CD4-positive, alpha-beta memory T cell (primary cell): ENCODE data around the gene SERTAD3. TPM values are rescaled to one million over a fixed set of nuclear protein-coding genes. Genes with fewer than 3 reads are reported as not detected.
"Not testable (repeated sequence)": the region's sequence is repeated elsewhere in the genome, so short reads cannot be mapped to it uniquely, and the experiment has no call there.

ENCODE experiments used
- CTCF ChIA-PET: fragments of 350-600 bp; sonication (Branson Sonifier 250); formaldehyde crosslinking; loops from one replicate; lab custom pipeline; 2021; ENCODE audit warnings: inconsistent platforms; ENCODE audit not compliant: partially characterized antibody; lab: Charles Lee
- POLR2A ChIA-PET: fragments of 350-600 bp; sonication (Branson Sonifier 250); formaldehyde crosslinking; loops from one replicate; lab custom pipeline; 2021; ENCODE audit not compliant: partially characterized antibody; lab: Charles Lee
- DNase-seq, 5 donors: peaks; one replicate each; pipeline versions ENCODE4 v3.0.0 to v3.0.0-alpha.2; 2020 to 2022; ENCODE audit warnings: mixed read lengths in 1 of 5
- H3K27ac ChIP-seq: one replicate; pipeline ENCODE4 v1.7.0; 2013; ENCODE audit warnings: low read depth, low read length
- H3K27me3 ChIP-seq: 2 replicates; pipeline ENCODE4 v1.7.0; 2013; ENCODE audit warnings: mild to moderate bottlenecking, low read length, moderate library complexity; ENCODE audit not compliant: insufficient read depth
- H3K36me3 ChIP-seq: 2 replicates; pipeline ENCODE4 v1.7.0; 2013; ENCODE audit warnings: mild to moderate bottlenecking, low read length, moderate library complexity; ENCODE audit not compliant: insufficient read depth
- H3K4me1 ChIP-seq: 2 replicates; pipeline ENCODE4 v1.7.0; 2013; ENCODE audit warnings: mild to moderate bottlenecking, low read length, moderate library complexity; ENCODE audit not compliant: insufficient read depth
- H3K4me3 ChIP-seq, 2 donors: one replicate each; pipeline ENCODE4 v1.7.0; 2013; ENCODE audit warnings: low read length in 2 of 2, mild to moderate bottlenecking in 1 of 2
- H3K9me3 ChIP-seq, 2 donors: one replicate each; pipeline ENCODE4 v1.7.0; 2013; ENCODE audit warnings: low read length in 2 of 2, control low read depth in 1 of 2; ENCODE audit not compliant: control insufficient read depth in 1 of 2
- H3K27ac Mint-ChIP-seq, 7 donors: one replicate each; pipeline ENCODE4 v1.8.0; 2020 to 2021; ENCODE audit warnings: mixed read lengths in 7 of 7, mild to moderate bottlenecking in 6 of 7, inconsistent platforms in 3 of 7, moderate library complexity in 3 of 7
- H3K27me3 Mint-ChIP-seq, 2 donors: one replicate each; pipeline ENCODE4 v1.8.0; 2020 to 2021; ENCODE audit warnings: mixed read lengths in 2 of 2
- H3K36me3 Mint-ChIP-seq, 2 donors: one replicate each; pipeline ENCODE4 v1.8.0; 2020 to 2021; ENCODE audit warnings: mixed read lengths in 2 of 2, inconsistent platforms in 1 of 2, mild to moderate bottlenecking in 1 of 2
- H3K4me1 Mint-ChIP-seq, 4 donors: one replicate each; pipeline ENCODE4 v1.8.0; 2020 to 2021; ENCODE audit warnings: mixed read lengths in 4 of 4, mild to moderate bottlenecking in 1 of 4
- H3K4me3 Mint-ChIP-seq, 8 donors: one replicate each; pipeline ENCODE4 v1.8.0; 2020 to 2021; ENCODE audit warnings: mixed read lengths in 8 of 8, mild to moderate bottlenecking in 7 of 8, moderate library complexity in 6 of 8, inconsistent platforms in 3 of 8
- H3K9me3 Mint-ChIP-seq, 8 donors: one replicate each; pipeline ENCODE4 v1.8.0; 2020 to 2021; ENCODE audit warnings: mixed read lengths in 8 of 8, mild to moderate bottlenecking in 5 of 8, inconsistent platforms in 3 of 8, moderate library complexity in 1 of 8
- intact Hi-C: fragments of 100-400 bp; cut with micrococcal nuclease; formaldehyde crosslinking; loops from one replicate; pipeline ENCODE4 v1.15.1; 2023
- polyA plus RNA-seq, 2 donors: library from polyadenylated mRNA; unstranded; fragments of 300-500 nt; fragmentation: Illumina TruSeq; gene quantifications; one replicate each; pipeline ENCODE4 v1.2.3, GENCODE V29; 2021
- total RNA-seq, 2 experiments: library from RNA; stranded (reverse); gene quantifications; one replicate each; pipeline ENCODE4 v1.2.3, GENCODE V29; 2021

SERTAD3 gene
- total and polyA plus RNA-seq, 4 experiments from 2014 or later, result 9.4 to 19.4 (median 14.6) TPM

DNA sequence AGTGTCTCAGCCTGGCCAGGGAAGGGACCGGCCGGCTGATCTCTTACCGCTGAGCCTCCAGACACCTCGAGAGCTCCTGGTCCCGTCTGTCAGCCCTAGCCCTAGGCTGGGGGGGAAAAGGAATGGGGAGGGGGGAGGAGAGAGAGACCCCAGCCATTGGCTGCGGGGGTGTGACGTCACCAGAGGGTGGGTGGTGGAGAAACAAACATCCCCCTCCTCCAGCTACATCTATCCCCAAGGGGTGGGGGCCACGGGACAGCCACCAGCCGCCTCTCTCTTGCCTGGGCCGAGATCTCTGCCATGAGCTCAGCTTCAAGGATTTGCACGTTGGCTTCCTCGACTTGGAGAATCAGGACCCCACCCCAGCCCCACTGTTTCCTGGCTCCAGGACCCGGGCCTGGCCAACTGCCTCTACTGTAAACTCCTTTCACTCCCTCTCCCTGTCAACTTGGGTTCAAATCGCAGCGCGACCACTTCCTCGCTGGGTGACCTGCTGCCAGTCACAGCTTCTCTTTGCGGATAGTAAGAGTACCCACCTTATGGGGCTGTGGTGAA is 30.8 kb downstream of the SERTAD3 start, which contains the start of gene PRX:
TSS of gene PRX (minus strand) at position 88 of the 555 bp plus-strand sequence. CDS start 5,446 bp downstream, outside the sequence.
- H3K4me1 ChIP-seq, result peaks cover 9% of the 10 kb centered on the region
- Mint-ChIP-seq H3K9me3 (no peaks in the 10 kb centered on the region), H3K4me1 (peaks cover 4 to 19% (median 13%) of the 10 kb centered on the region in 4 donors), H3K27me3 (no peaks in the 10 kb centered on the region), H3K27ac (no peak within 1 kb of the TSS), H3K4me3 (no peak within 1 kb of the TSS), H3K36me3 (no peaks in the 10 kb centered on the region)
- no peak for DNase-seq
- POLR2A ChIA-PET, result interaction anchor here (1.0 to 2.1 kb wide), 2 partner anchors 10 to 13 kb away, joined by 4 to 6 read pairs; partner anchors contain the start of gene SERTAD1
- no peak within 1 kb of the TSS for H3K4me3 ChIP-seq
- no peak within 1 kb of the TSS for H3K27ac ChIP-seq
- no peaks in the 10 kb centered on the region for H3K9me3 ChIP-seq
- no peaks in the 10 kb centered on the region for H3K36me3 ChIP-seq
- CTCF ChIA-PET, result no interaction called here
- no peaks in the 10 kb centered on the region for H3K27me3 ChIP-seq
- intact Hi-C loops, result no loop called here

DNA sequence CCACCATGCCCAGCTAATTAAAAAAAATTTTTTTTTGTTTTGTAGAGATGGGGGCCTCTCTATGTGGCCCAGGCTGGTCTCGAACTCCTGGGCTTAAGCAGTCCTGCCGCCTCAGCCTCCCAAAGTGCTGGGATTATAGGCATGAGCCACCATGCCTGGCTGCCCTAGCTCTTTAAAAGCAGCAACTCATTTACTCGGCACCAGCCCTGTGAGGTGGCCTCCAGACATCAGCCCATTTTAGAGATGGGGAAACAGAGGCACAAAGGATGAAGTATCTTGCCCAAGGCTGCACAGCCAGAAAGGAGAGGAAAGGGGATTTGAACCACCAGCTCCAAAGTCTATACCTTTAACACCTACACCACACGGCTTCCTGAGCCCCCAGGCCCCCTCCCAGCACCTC is 31.3 kb downstream of the SERTAD3 start:
- no peak overlapping the region for H3K4me3 Mint-ChIP-seq
- no peaks in the 10 kb centered on the region for H3K36me3 Mint-ChIP-seq
- Histone ChIP-seq H3K4me1 (peaks cover 14% of the 10 kb centered on the region), H3K36me3 (no peaks in the 10 kb centered on the region), H3K4me3 (no peak overlapping the region), H3K9me3 (no peaks in the 10 kb centered on the region), H3K27me3 (no peaks in the 10 kb centered on the region), H3K27ac (no peak overlapping the region)
- CTCF ChIA-PET, result interaction anchor here (0.9 kb wide), 1 partner anchor 8 kb away, joined by 3 read pairs; no protein-coding TSS in a partner anchor
- peaks cover 4 to 23% (median 15%) of the 10 kb centered on the region in 4 donors for H3K4me1 Mint-ChIP-seq
- DNase-seq, result no peak
- POLR2A ChIA-PET, result interaction anchor here (0.7 to 2.1 kb wide), 7 partner anchors 8 to 53 kb away, joined by 3 to 6 read pairs (median 4); partner anchors contain the start of genes BLVRB, SERTAD1 and SERTAD3
- intact Hi-C loops, result no loop called here
- H3K27me3 Mint-ChIP-seq, result no peaks in the 10 kb centered on the region
- H3K27ac Mint-ChIP-seq, result no peak overlapping the region
- H3K9me3 Mint-ChIP-seq, result no peaks in the 10 kb centered on the region

GRCh38 chr19:40411958-40412499 is 32.1 kb downstream of the SERTAD3 start:
- ChIA-PET POLR2A (interaction anchor here (0.7 to 2.1 kb wide), 7 partner anchors 9 to 54 kb away, joined by 3 to 6 read pairs (median 4); partner anchors contain the start of genes BLVRB, SERTAD1 and SERTAD3), CTCF (interaction anchor here (0.9 kb wide), 1 partner anchor 9 kb away, joined by 3 read pairs; no protein-coding TSS in a partner anchor)
- no peaks in the 10 kb centered on the region for H3K27me3 Mint-ChIP-seq
- H3K9me3 ChIP-seq, result no peaks in the 10 kb centered on the region
- intact Hi-C loops, result no loop called here
- H3K4me1 Mint-ChIP-seq, result peaks cover 2 to 19% (median 14%) of the 10 kb centered on the region in 4 donors
- no peak for DNase-seq
- no peaks in the 10 kb centered on the region for H3K36me3 Mint-ChIP-seq
- H3K9me3 Mint-ChIP-seq, result no peaks in the 10 kb centered on the region
- no peaks in the 10 kb centered on the region for H3K36me3 ChIP-seq
- no peak overlapping the region for H3K4me3 ChIP-seq
- no peak overlapping the region for H3K27ac Mint-ChIP-seq
- no peak overlapping the region for H3K4me3 Mint-ChIP-seq
- H3K4me1 ChIP-seq, result peaks cover 14% of the 10 kb centered on the region
- H3K27ac ChIP-seq, result no peak overlapping the region
- H3K27me3 ChIP-seq, result no peaks in the 10 kb centered on the region

GRCh38 chr19:40411125-40411842 is 32.9 kb downstream of the SERTAD3 start:
- Histone ChIP-seq H3K9me3 (no peaks in the 10 kb centered on the region), H3K27ac (no peak overlapping the region), H3K36me3 (no peaks in the 10 kb centered on the region), H3K4me3 (no peak overlapping the region), H3K27me3 (no peaks in the 10 kb centered on the region), H3K4me1 (peaks cover 12% of the 10 kb centered on the region)
- intact Hi-C loops, result no loop called here
- H3K27ac Mint-ChIP-seq, result no peak overlapping the region
- H3K9me3 Mint-ChIP-seq, result no peaks in the 10 kb centered on the region
- no peaks in the 10 kb centered on the region for H3K36me3 Mint-ChIP-seq
- no peaks in the 10 kb centered on the region for H3K27me3 Mint-ChIP-seq
- H3K4me1 Mint-ChIP-seq, result peaks cover 0 to 16% (median 12%) of the 10 kb centered on the region in 4 donors
- ChIA-PET POLR2A (interaction anchor here (1.3 kb wide), 1 partner anchor 14 kb away, joined by 6 read pairs; the partner anchor contains the start of gene SERTAD1), CTCF (interaction anchor here (1.0 kb wide), 1 partner anchor 9 kb away, joined by 6 read pairs; no protein-coding TSS in a partner anchor)
- DNase-seq, result no peak
- H3K4me3 Mint-ChIP-seq, result no peak overlapping the region

GRCh38 chr19:40410030-40410389 is 34.1 kb downstream of the SERTAD3 start:
- no peaks in the 10 kb centered on the region for H3K27me3 ChIP-seq
- no peaks in the 10 kb centered on the region for H3K9me3 ChIP-seq
- no peaks in the 10 kb centered on the region for H3K36me3 Mint-ChIP-seq
- CTCF ChIA-PET, result interaction anchor here (5.1 kb wide), 1 partner anchor 10 kb away, joined by 28 read pairs; no protein-coding TSS in a partner anchor
- intact Hi-C loops, result no loop called here
- no peaks in the 10 kb centered on the region for H3K27me3 Mint-ChIP-seq
- no peak overlapping the region for H3K4me3 ChIP-seq
- H3K9me3 Mint-ChIP-seq, result no peaks in the 10 kb centered on the region
- H3K27ac ChIP-seq, result no peak overlapping the region
- peaks cover 2 to 11% (median 10%) of the 10 kb centered on the region in 4 donors for H3K4me1 Mint-ChIP-seq
- POLR2A ChIA-PET, result no interaction called here
- H3K4me1 ChIP-seq, result peaks cover 12% of the 10 kb centered on the region
- H3K27ac Mint-ChIP-seq, result no peak overlapping the region
- H3K36me3 ChIP-seq, result no peaks in the 10 kb centered on the region
- H3K4me3 Mint-ChIP-seq, result no peak overlapping the region
- no peak for DNase-seq

DNA sequence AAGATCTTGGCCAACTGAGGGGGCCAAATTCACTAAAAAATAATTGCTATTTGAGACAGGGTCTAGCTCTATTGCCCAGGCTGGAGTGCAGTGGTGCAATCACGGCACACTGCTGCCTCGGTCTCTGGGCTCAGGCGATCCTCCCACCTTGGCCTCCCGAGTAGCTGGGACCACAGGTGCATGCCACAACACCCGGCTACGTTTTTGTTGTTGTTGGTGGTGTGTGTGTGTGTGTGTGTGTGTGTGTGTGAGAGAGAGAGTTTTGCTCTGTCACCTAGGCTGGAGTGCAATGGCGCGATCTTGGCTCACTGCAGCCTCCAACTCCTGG is 35.6 kb downstream of the SERTAD3 start:
- POLR2A ChIA-PET, result interaction anchor here (0.8 to 1.3 kb wide), 2 partner anchors 17 to 55 kb away, joined by 3 to 4 read pairs; partner anchors contain the start of gene SERTAD1

More for the DNA sequence above, 35.6 kb downstream of the SERTAD3 start:
- CTCF ChIA-PET, result interaction anchor here (1.3 to 5.1 kb wide), 3 partner anchors 12 to 56 kb away, joined by 4 to 28 read pairs (median 6); no protein-coding TSS in a partner anchor
- H3K27me3 Mint-ChIP-seq, H3K27ac ChIP-seq, H3K9me3 Mint-ChIP-seq, DNase-seq, H3K27ac Mint-ChIP-seq, H3K4me3 Mint-ChIP-seq, H3K36me3 ChIP-seq, H3K4me3 ChIP-seq, H3K27me3 ChIP-seq, H3K36me3 Mint-ChIP-seq, H3K9me3 ChIP-seq, intact Hi-C loops: not testable (repeated sequence)
- peaks cover 12% of the 10 kb centered on the region for H3K4me1 ChIP-seq
- H3K4me1 Mint-ChIP-seq, result peaks cover 7 to 17% (median 14%) of the 10 kb centered on the region in 4 donors
